ENCODE data around the gene KCNAB1.

Gene KCNAB1

DNA sequence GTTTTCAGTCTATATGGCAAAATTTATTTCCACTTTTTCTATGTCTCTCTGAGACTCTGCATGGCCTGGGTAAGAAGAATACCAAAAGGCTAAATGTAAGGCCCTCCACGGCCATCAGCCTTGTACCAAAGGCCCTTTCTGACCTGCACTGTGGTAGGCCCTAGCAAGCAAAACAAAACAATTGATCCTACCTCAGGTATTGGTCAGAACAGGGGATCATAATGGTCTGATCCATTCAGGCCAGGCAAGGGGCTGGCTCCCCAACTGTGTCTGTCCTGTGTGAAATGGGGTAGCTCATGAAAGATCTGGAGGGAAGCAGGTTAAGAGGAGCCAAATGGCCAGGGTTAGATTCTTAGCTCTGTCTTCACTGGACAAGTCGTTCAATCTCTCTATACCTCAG, 253.3 kb downstream of the KCNAB1 start:
- no peak overlapping the region for H3K4me2 ChIP-seq (ENCODE audit: low read depth, low read length)
- no peak overlapping the region for H2AFZ ChIP-seq (ENCODE audit: low read length)
- H3K27me3 ChIP-seq (replicated peaks; ENCODE audit: insufficient read depth, low read length) = no peaks in the 10 kb centered on the region
- no peaks in the 10 kb centered on the region for H3K36me3 ChIP-seq (replicated peaks; ENCODE audit: insufficient read depth, low read length)
- DNase-seq = no peak
- H4K20me1 ChIP-seq (ENCODE audit: insufficient read depth, low read length) = no peaks in the 10 kb centered on the region
- peaks cover 8% of the 10 kb centered on the region; the same call in 1 of the 2 replicates for H3F3A ChIP-seq (ENCODE audit: insufficient read depth, low read length)
- H3K4me3 ChIP-seq (ENCODE audit: low read length) = no peak overlapping the region
- no peak overlapping the region for H3K9ac ChIP-seq (ENCODE audit: low read length)
- TF ChIP-seq, protein P1, sequence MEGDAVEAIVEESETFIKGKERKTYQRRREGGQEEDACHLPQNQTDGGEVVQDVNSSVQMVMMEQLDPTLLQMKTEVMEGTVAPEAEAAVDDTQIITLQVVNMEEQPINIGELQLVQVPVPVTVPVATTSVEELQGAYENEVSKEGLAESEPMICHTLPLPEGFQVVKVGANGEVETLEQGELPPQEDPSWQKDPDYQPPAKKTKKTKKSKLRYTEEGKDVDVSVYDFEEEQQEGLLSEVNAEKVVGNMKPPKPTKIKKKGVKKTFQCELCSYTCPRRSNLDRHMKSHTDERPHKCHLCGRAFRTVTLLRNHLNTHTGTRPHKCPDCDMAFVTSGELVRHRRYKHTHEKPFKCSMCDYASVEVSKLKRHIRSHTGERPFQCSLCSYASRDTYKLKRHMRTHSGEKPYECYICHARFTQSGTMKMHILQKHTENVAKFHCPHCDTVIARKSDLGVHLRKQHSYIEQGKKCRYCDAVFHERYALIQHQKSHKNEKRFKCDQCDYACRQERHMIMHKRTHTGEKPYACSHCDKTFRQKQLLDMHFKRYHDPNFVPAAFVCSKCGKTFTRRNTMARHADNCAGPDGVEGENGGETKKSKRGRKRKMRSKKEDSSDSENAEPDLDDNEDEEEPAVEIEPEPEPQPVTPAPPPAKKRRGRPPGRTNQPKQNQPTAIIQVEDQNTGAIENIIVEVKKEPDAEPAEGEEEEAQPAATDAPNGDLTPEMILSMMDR (IDR thresholded peaks at IDR 0.05; ENCODE audit: low read length) = no peak
- TF ChIP-seq EZH2phosphoT487 (IDR thresholded peaks at IDR 0.05; ENCODE audit: low read length) (no peak), EZH2 (optimal IDR thresholded peaks at IDR 0.05; ENCODE audit: low read depth, low read length) (no peak)
- no peak overlapping the region for H3K27ac ChIP-seq (ENCODE audit: low read length)
- peaks cover 53% of the 10 kb centered on the region for H3K4me1 ChIP-seq (ENCODE audit: low read length)
- H3K9me3 ChIP-seq (replicated peaks; ENCODE audit: insufficient read depth, low read length) = no peaks in the 10 kb centered on the region
- no peaks in the 10 kb centered on the region for H3K9me2 ChIP-seq (replicated peaks; ENCODE audit: insufficient read depth, low read length)
- H3K79me2 ChIP-seq (ENCODE audit: low read length) = no peaks in the 10 kb centered on the region

DNA sequence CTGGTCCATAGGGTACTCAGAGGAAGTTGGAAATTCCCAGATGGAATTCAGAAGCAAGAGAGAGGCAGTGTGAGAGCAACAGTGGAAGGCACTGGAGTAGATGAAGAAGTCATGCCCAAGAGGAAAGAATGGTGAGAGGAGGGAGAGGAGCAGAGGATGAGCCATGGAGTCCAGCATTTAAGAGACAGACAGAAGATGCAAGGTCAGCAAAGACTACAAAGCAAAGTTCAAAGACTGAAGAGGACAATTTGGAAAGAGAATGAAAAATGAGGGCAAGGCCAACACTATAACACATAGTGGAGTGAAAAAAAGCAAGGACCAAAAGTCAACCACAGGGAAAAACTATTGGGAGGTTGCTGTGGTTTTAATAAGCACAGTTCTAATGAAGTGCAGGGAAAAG, 255.8 kb downstream of the KCNAB1 start:
- Histone ChIP-seq H3K4me1 (ENCODE audit: low read length) (peaks cover 29% of the 10 kb centered on the region), H3K4me3 (ENCODE audit: low read length) (no peak overlapping the region), H2AFZ (ENCODE audit: low read length) (no peak overlapping the region), H3K9ac (ENCODE audit: low read length) (no peak overlapping the region), H3K36me3 (replicated peaks; ENCODE audit: insufficient read depth, low read length) (no peaks in the 10 kb centered on the region), H3K79me2 (ENCODE audit: low read length) (no peaks in the 10 kb centered on the region), H3K4me2 (ENCODE audit: low read depth, low read length) (no peak overlapping the region), H3K9me2 (replicated peaks; ENCODE audit: insufficient read depth, low read length) (no peaks in the 10 kb centered on the region), H3K9me3 (replicated peaks; ENCODE audit: insufficient read depth, low read length) (no peaks in the 10 kb centered on the region), H4K20me1 (ENCODE audit: insufficient read depth, low read length) (no peaks in the 10 kb centered on the region), H3K27me3 (replicated peaks; ENCODE audit: insufficient read depth, low read length) (no peaks in the 10 kb centered on the region), H3K27ac (ENCODE audit: low read length) (no peak overlapping the region), H3F3A (ENCODE audit: insufficient read depth, low read length) (peaks cover 6% of the 10 kb centered on the region; the same call in 1 of the 2 replicates)
- TF ChIP-seq, protein P1 (IDR thresholded peaks at IDR 0.05; ENCODE audit: low read length) = no peak
- no peak for TF ChIP-seq EZH2 (optimal IDR thresholded peaks at IDR 0.05; ENCODE audit: low read depth, low read length)
- DNase-seq = no peak

DNA sequence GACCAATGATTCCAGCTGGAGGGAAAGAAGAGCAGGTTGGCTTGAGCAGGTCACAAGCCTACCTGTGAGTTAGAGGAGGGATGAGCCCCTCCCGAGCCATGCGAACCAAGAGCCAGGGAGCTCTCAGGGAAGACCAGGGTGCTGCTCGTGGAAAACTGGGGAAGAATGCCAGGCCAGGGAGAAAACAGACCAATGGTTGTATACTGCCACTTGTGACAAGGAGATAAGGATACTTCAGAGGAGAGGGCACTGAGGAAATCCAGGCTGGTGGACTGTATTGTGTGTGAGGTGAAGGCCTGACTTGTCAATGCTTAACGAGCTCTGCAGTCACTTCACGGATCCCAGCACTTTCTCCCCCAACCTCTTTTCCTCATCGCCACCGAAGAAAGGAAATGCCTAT, 256.9 kb downstream of the KCNAB1 start:
- no peak overlapping the region for H3K4me2 ChIP-seq (ENCODE audit: low read depth, low read length)
- H3K4me3 ChIP-seq (ENCODE audit: low read length) = no peak overlapping the region
- H3K9me3 ChIP-seq (replicated peaks; ENCODE audit: insufficient read depth, low read length) = no peaks in the 10 kb centered on the region
- H3F3A ChIP-seq (ENCODE audit: insufficient read depth, low read length) = no peaks in the 10 kb centered on the region
- DNase-seq = no peak
- H3K4me1 ChIP-seq (ENCODE audit: low read length) = peaks cover 19% of the 10 kb centered on the region
- no peaks in the 10 kb centered on the region for H4K20me1 ChIP-seq (ENCODE audit: insufficient read depth, low read length)
- no peak overlapping the region for H2AFZ ChIP-seq (ENCODE audit: low read length)
- no peaks in the 10 kb centered on the region for H3K9me2 ChIP-seq (replicated peaks; ENCODE audit: insufficient read depth, low read length)
- H3K79me2 ChIP-seq (ENCODE audit: low read length) = no peaks in the 10 kb centered on the region
- no peaks in the 10 kb centered on the region for H3K27me3 ChIP-seq (replicated peaks; ENCODE audit: insufficient read depth, low read length)
- no peaks in the 10 kb centered on the region for H3K36me3 ChIP-seq (replicated peaks; ENCODE audit: insufficient read depth, low read length)
- no peak overlapping the region for H3K27ac ChIP-seq (ENCODE audit: low read length)
- TF ChIP-seq EZH2 (optimal IDR thresholded peaks at IDR 0.05; ENCODE audit: low read depth, low read length) = no peak
- no peak for TF ChIP-seq EZH2phosphoT487 (IDR thresholded peaks at IDR 0.05; ENCODE audit: low read length)
- TF ChIP-seq, protein P1 (IDR thresholded peaks at IDR 0.05; ENCODE audit: low read length) = no peak
- no peak overlapping the region for H3K9ac ChIP-seq (ENCODE audit: low read length)
